ENCODE measurements around the gene FAAH.

The FAAH gene

GRCh38 chr1:46369542-46370213 lies 24.4 kb upstream of the FAAH start:
- no peak for DNase-seq (ENCODE audit: low read depth in 1 of 2, low spot score in 1 of 2)
- no peak overlapping the region for H3K4me3 ChIP-seq (replicated peaks; ENCODE audit: insufficient read depth, low read length)

GRCh38 chr1:46370214-46370633 lies 23.9 kb upstream of the FAAH start:
- Histone ChIP-seq H3K27ac (replicated peaks) (peak overlapping the region; percentile 44), H3K27me3 (ENCODE audit: insufficient read depth, poor library complexity, severe bottlenecking) (no peaks in the 10 kb centered on the region), H3K4me3 (replicated peaks; ENCODE audit: insufficient read depth, low read length) (no peak overlapping the region)
- no peak for TF ChIP-seq SPI1 (IDR thresholded peaks at IDR 0.05; ENCODE audit: borderline replicate concordance, low read depth)
- TF ChIP-seq POLR2AphosphoS5 (IDR thresholded peaks at IDR 0.05; ENCODE audit: low read depth): no peak
- TF ChIP-seq CTCF (IDR thresholded peaks at IDR 0.05; ENCODE audit: insufficient read depth, low read length): no peak
- TF ChIP-seq GABPA (IDR thresholded peaks at IDR 0.05; ENCODE audit: low read depth): no peak
- TF ChIP-seq REST (IDR thresholded peaks at IDR 0.05; ENCODE audit: insufficient replicate concordance, low read depth): no peak
- peak; percentile 29 to 40 for DNase-seq (ENCODE audit: low read depth in 1 of 2, low spot score in 1 of 2)

More at GRCh38 chr1:46369542-46370213, 24.4 kb upstream of the FAAH start:
- TF ChIP-seq POLR2AphosphoS5 (IDR thresholded peaks at IDR 0.05; ENCODE audit: low read depth): no peak; the same call in 1 of the 2 replicates
- no peak for TF ChIP-seq SPI1 (IDR thresholded peaks at IDR 0.05; ENCODE audit: borderline replicate concordance, low read depth)
- TF ChIP-seq REST (IDR thresholded peaks at IDR 0.05; ENCODE audit: insufficient replicate concordance, low read depth): no peak
- no peak for TF ChIP-seq CTCF (IDR thresholded peaks at IDR 0.05; ENCODE audit: insufficient read depth, low read length)
- no peaks in the 10 kb centered on the region for H3K27me3 ChIP-seq (ENCODE audit: insufficient read depth, poor library complexity, severe bottlenecking)
- peak overlapping the region; percentile 44 for H3K27ac ChIP-seq (replicated peaks)

GRCh38 chr1:46372431-46372830 lies 21.7 kb upstream of the FAAH start:
- Histone ChIP-seq H3K4me3 (replicated peaks; ENCODE audit: insufficient read depth, low read length) (no peak overlapping the region), H3K27me3 (ENCODE audit: insufficient read depth, poor library complexity, severe bottlenecking) (no peaks in the 10 kb centered on the region), H3K27ac (replicated peaks) (peak overlapping the region; percentile 79)
- TF ChIP-seq CTCF (IDR thresholded peaks at IDR 0.05; ENCODE audit: insufficient read depth, low read length) (no peak), POLR2AphosphoS5 (IDR thresholded peaks at IDR 0.05; ENCODE audit: low read depth) (no peak), SPI1 (IDR thresholded peaks at IDR 0.05; ENCODE audit: borderline replicate concordance, low read depth) (no peak), REST (IDR thresholded peaks at IDR 0.05; ENCODE audit: insufficient replicate concordance, low read depth) (no peak), GABPA (IDR thresholded peaks at IDR 0.05; ENCODE audit: low read depth) (no peak)
- DNase-seq (ENCODE audit: low read depth in 1 of 2, low spot score in 1 of 2): no peak

Measured in HL-60 (cell line).